Neural progenitor cell (in vitro differentiated cells): ENCODE results near the gene BFAR. TPM values are rescaled to one million over a fixed set of nuclear protein-coding genes. Genes with fewer than 3 reads are reported as not detected.

ENCODE experiments used
- DNase-seq: peaks from one replicate; pipeline ENCODE4 v3.0.0-alpha.2; 2016; ENCODE audit warnings: low spot score
- H2AFZ ChIP-seq: fragments of 200-600 bp; sonication (generic); replicated peaks from 2 replicates; pipeline ENCODE4 v1.6.1; 2016; ENCODE audit warnings: antibody characterized with exemption
- H3F3A ChIP-seq: fragments of 200-600 bp; sonication (generic); 2 replicates; pipeline ENCODE4 v1.6.1; 2016; ENCODE audit warnings: antibody characterized with exemption, low read depth
- H3K27ac ChIP-seq: fragments of 200-600 bp; sonication (generic); 2 replicates; pipeline ENCODE4 v1.5.1; 2016; ENCODE audit warnings: mild to moderate bottlenecking
- H3K27me3 ChIP-seq: fragments of 200-600 bp; sonication (generic); 2 replicates; pipeline ENCODE4 v1.6.1; 2016; ENCODE audit warnings: mild to moderate bottlenecking, moderate library complexity
- H3K36me3 ChIP-seq: fragments of 200-600 bp; sonication (generic); 2 replicates; pipeline ENCODE4 v1.5.1; 2016
- H3K4me1 ChIP-seq: fragments of 200-600 bp; sonication (generic); 2 replicates; pipeline ENCODE4 v1.6.1; 2016; ENCODE audit warnings: mixed run types
- H3K4me2 ChIP-seq: fragments of 200-600 bp; sonication (generic); 2 replicates; pipeline ENCODE4 v1.6.1; 2016
- H3K4me3 ChIP-seq: fragments of 200-600 bp; sonication (generic); 2 replicates; pipeline ENCODE4 v1.5.1; 2016
- H3K79me2 ChIP-seq: fragments of 200-600 bp; sonication (generic); 2 replicates; pipeline ENCODE4 v1.6.1; 2016; ENCODE audit warnings: low read depth
- H3K9ac ChIP-seq: fragments of 200-600 bp; sonication (generic); 2 replicates; pipeline ENCODE4 v1.6.1; 2016
- H3K9me3 ChIP-seq: fragments of 200-600 bp; sonication (generic); 2 replicates; pipeline ENCODE4 v1.5.1; 2016; ENCODE audit warnings: low read depth
- H4K20me1 ChIP-seq: fragments of 200-600 bp; sonication (generic); 2 replicates; pipeline ENCODE4 v1.6.1; 2016; ENCODE audit warnings: low read depth
- H3K27ac Mint-ChIP-seq: 3 replicates; pipeline ENCODE4 v1.8.0; 2021; ENCODE audit warnings: mixed read lengths
- H3K27me3 Mint-ChIP-seq: 2 replicates; pipeline ENCODE4 v1.8.0; 2022; ENCODE audit warnings: low read depth, mild to moderate bottlenecking, inconsistent platforms, moderate library complexity, mixed read lengths; ENCODE audit not compliant: insufficient read depth
- H3K36me3 Mint-ChIP-seq: 3 replicates; pipeline ENCODE4 v1.8.0; 2021; ENCODE audit warnings: mixed read lengths
- H3K4me1 Mint-ChIP-seq: 3 replicates; pipeline ENCODE4 v1.8.0; 2021; ENCODE audit warnings: mixed read lengths
- H3K4me3 Mint-ChIP-seq: 3 replicates; pipeline ENCODE4 v1.8.0; 2021; ENCODE audit warnings: mild to moderate bottlenecking, moderate library complexity, mixed read lengths
- H3K9me3 Mint-ChIP-seq: 3 replicates; pipeline ENCODE4 v1.8.0; 2020; ENCODE audit warnings: mixed read lengths
- CTCF ChIP-seq: fragments of 200-600 bp; sonication (generic); IDR thresholded peaks from 2 replicates; pipeline ENCODE4 v1.5.1; 2017; ENCODE audit warnings: antibody characterized with exemption, mild to moderate bottlenecking
- EZH2 ChIP-seq: fragments of 200-600 bp; sonication (generic); IDR thresholded peaks from 2 replicates; pipeline ENCODE4 v1.6.1; 2017; ENCODE audit warnings: antibody characterized with exemption, mild to moderate bottlenecking, moderate library complexity
- EZH2phosphoT487 ChIP-seq: fragments of 200-600 bp; sonication (generic); IDR thresholded peaks from 2 replicates; pipeline ENCODE4 v1.6.1; 2017; ENCODE audit warnings: antibody characterized with exemption
- total RNA-seq: library from RNA; depleted of rRNA; stranded (reverse); fragments of >200 nt; gene quantifications from 2 replicates; pipeline ENCODE4 v1.2.3, GENCODE V29; 2015; ENCODE audit warnings: low replicate concordance

The BFAR gene
- total RNA-seq, 1 donor from 2014 or later = 72.0 TPM

GRCh38 chr16:14608111-14608566 lies 24.6 kb upstream of the BFAR start:
- Histone ChIP-seq H4K20me1 (peaks cover 6% of the 10 kb centered on the region), H3F3A (no peaks in the 10 kb centered on the region), H2AFZ (no peak overlapping the region), H3K9me3 (no peaks in the 10 kb centered on the region), H3K4me1 (peaks cover 6% of the 10 kb centered on the region), H3K4me3 (no peak overlapping the region), H3K79me2 (no peaks in the 10 kb centered on the region), H3K36me3 (peaks cover 9% of the 10 kb centered on the region), H3K9ac (no peak overlapping the region), H3K4me2 (no peak overlapping the region), H3K27ac (no peak overlapping the region), H3K27me3 (no peaks in the 10 kb centered on the region)
- H3K4me3 Mint-ChIP-seq = no peak overlapping the region
- peaks cover 13% of the 10 kb centered on the region for H3K36me3 Mint-ChIP-seq
- peaks cover 15% of the 10 kb centered on the region for H3K4me1 Mint-ChIP-seq
- H3K9me3 Mint-ChIP-seq = no peaks in the 10 kb centered on the region
- no peak for DNase-seq
- no peak overlapping the region for H3K27ac Mint-ChIP-seq
- TF ChIP-seq EZH2 (no peak), EZH2phosphoT487 (no peak), CTCF (no peak)
- peaks cover 2% of the 10 kb centered on the region for H3K27me3 Mint-ChIP-seq

- DNase-seq = no peak
- no peaks in the 10 kb centered on the region for H3K27me3 ChIP-seq
- no peak overlapping the region for H3K4me3 Mint-ChIP-seq
- H3K27ac Mint-ChIP-seq = peak overlapping the region; percentile 21
- TF ChIP-seq CTCF (no peak), EZH2phosphoT487 (no peak), EZH2 (no peak)
- H3K4me2 ChIP-seq = no peak overlapping the region
- H3K27ac ChIP-seq = no peak overlapping the region
- H4K20me1 ChIP-seq = peaks cover 6% of the 10 kb centered on the region
- peaks cover 9% of the 10 kb centered on the region for H3K36me3 ChIP-seq
- peaks cover 6% of the 10 kb centered on the region for H3K4me1 ChIP-seq
- H3K9me3 Mint-ChIP-seq = no peaks in the 10 kb centered on the region
- H3K36me3 Mint-ChIP-seq = peaks cover 14% of the 10 kb centered on the region
- H3K27me3 Mint-ChIP-seq = peaks cover 2% of the 10 kb centered on the region
- H3F3A ChIP-seq = no peaks in the 10 kb centered on the region
- H3K79me2 ChIP-seq = no peaks in the 10 kb centered on the region
- no peak overlapping the region for H2AFZ ChIP-seq
- no peaks in the 10 kb centered on the region for H3K9me3 ChIP-seq
- peaks cover 15% of the 10 kb centered on the region for H3K4me1 Mint-ChIP-seq
- H3K4me3 ChIP-seq = no peak overlapping the region
- H3K9ac ChIP-seq = peak overlapping the region; percentile 10
Observed at GRCh38 chr16:14608604-14609003, 24.1 kb upstream of the BFAR start.

- no peak overlapping the region for H3K27ac Mint-ChIP-seq
- Histone ChIP-seq H4K20me1 (peaks cover 6% of the 10 kb centered on the region), H3K4me2 (no peak overlapping the region), H3K27ac (no peak overlapping the region), H3K9me3 (no peaks in the 10 kb centered on the region), H2AFZ (no peak overlapping the region), H3K36me3 (peaks cover 9% of the 10 kb centered on the region), H3K9ac (no peak overlapping the region), H3F3A (no peaks in the 10 kb centered on the region), H3K27me3 (no peaks in the 10 kb centered on the region), H3K4me3 (no peak overlapping the region), H3K79me2 (no peaks in the 10 kb centered on the region), H3K4me1 (peaks cover 6% of the 10 kb centered on the region)
- peak; percentile 28 for DNase-seq
- H3K4me3 Mint-ChIP-seq = no peak overlapping the region
- H3K36me3 Mint-ChIP-seq = peaks cover 14% of the 10 kb centered on the region
- TF ChIP-seq EZH2phosphoT487 (no peak), EZH2 (no peak), CTCF (no peak)
- peaks cover 2% of the 10 kb centered on the region for H3K27me3 Mint-ChIP-seq
- no peaks in the 10 kb centered on the region for H3K9me3 Mint-ChIP-seq
- peaks cover 15% of the 10 kb centered on the region for H3K4me1 Mint-ChIP-seq
Observed at GRCh38 chr16:14609716-14610115, 23.0 kb upstream of the BFAR start.
